CD14-positive monocyte (primary cell): ENCODE data around the gene EPAS1. TPM values are rescaled to one million over a fixed set of nuclear protein-coding genes. Genes with fewer than 3 reads are reported as not detected.

Experiments used
- DNase-seq, 3 donors: peaks; one replicate each; pipeline ENCODE4 v3.0.0-alpha.2; 2011 to 2022
- H2AFZ ChIP-seq: 2 replicates; pipeline ENCODE4 v1.6.0; 2012; ENCODE audit warnings: mild to moderate bottlenecking, low read depth, low read length, inconsistent platforms; ENCODE audit not compliant: insufficient read depth, poor library complexity, severe bottlenecking
- H3K27ac ChIP-seq, 2 donors: 1 replicate in 1 of 2; 2 replicates in 1 of 2; pipeline ENCODE4 v1.5.1; 2012 to 2013; ENCODE audit warnings: low read length in 2 of 2, control low read depth in 1 of 2, inconsistent platforms in 1 of 2, low read depth in 1 of 2, mild to moderate bottlenecking in 1 of 2
- H3K27me3 ChIP-seq, 2 donors: one replicate each; pipeline versions ENCODE4 v1.6.0 to v1.6.1; 2011 to 2013; ENCODE audit warnings: low read length in 2 of 2; ENCODE audit not compliant: control insufficient read depth in 2 of 2, insufficient read depth in 2 of 2
- H3K36me3 ChIP-seq, 2 donors: replicated peaks in 1 of 2; 1 replicate in 1 of 2; 2 replicates in 1 of 2; pipeline versions ENCODE4 v1.5.1 to v1.6.1; 2012 to 2013; ENCODE audit warnings: low read length in 2 of 2, control low read depth in 1 of 2, inconsistent platforms in 1 of 2, mild to moderate bottlenecking in 1 of 2; ENCODE audit not compliant: insufficient read depth in 2 of 2, control insufficient read depth in 1 of 2
- H3K4me1 ChIP-seq, 2 donors: 1 replicate in 1 of 2; 2 replicates in 1 of 2; pipeline versions ENCODE4 v1.5.1 to v1.6.1; 2012 to 2013; ENCODE audit warnings: low read length in 2 of 2, control low read depth in 1 of 2, inconsistent platforms in 1 of 2, mild to moderate bottlenecking in 1 of 2, moderate library complexity in 1 of 2; ENCODE audit not compliant: insufficient read depth in 2 of 2, control insufficient read depth in 1 of 2
- H3K4me2 ChIP-seq: replicated peaks from 2 replicates; pipeline ENCODE3; 2012; ENCODE audit warnings: low read length, moderate library complexity, mild to moderate bottlenecking; ENCODE audit not compliant: poor library complexity, severe bottlenecking; ENCODE audit errors: extremely low read depth
- H3K4me3 ChIP-seq, 3 experiments: fragments of 200-600 bp in 1 of 3; sonication (generic) in 1 of 3; replicated peaks in 1 of 3; 1 replicate in 2 of 3; 2 replicates in 1 of 3; pipeline ENCODE4 v1.5.1; 2011 to 2013; ENCODE audit warnings: low read length in 3 of 3, mild to moderate bottlenecking in 3 of 3, control low read depth in 2 of 3, low read depth in 2 of 3, inconsistent platforms in 1 of 3, moderate library complexity in 1 of 3
- H3K79me2 ChIP-seq: 2 replicates; pipeline ENCODE4 v1.6.0; 2012; ENCODE audit warnings: mild to moderate bottlenecking, control low read depth, inconsistent platforms, low read length, moderate library complexity; ENCODE audit not compliant: insufficient read depth
- H3K9ac ChIP-seq: 2 replicates; pipeline ENCODE4 v1.6.0; 2017; ENCODE audit warnings: low read length, mild to moderate bottlenecking; ENCODE audit not compliant: insufficient read depth, poor library complexity, severe bottlenecking
- H3K9me3 ChIP-seq, 2 donors: replicated peaks in 1 of 2; 1 replicate in 1 of 2; 2 replicates in 1 of 2; pipeline versions ENCODE4 v1.5.1 to v1.6.1; 2012 to 2013; ENCODE audit warnings: low read length in 2 of 2, control low read depth in 1 of 2; ENCODE audit not compliant: control insufficient read depth in 1 of 2, insufficient read depth in 1 of 2
- H4K20me1 ChIP-seq: 2 replicates; pipeline ENCODE4 v1.6.0; 2012; ENCODE audit warnings: mild to moderate bottlenecking, low read length, control low read depth, moderate library complexity; ENCODE audit not compliant: insufficient read depth
- H3K27ac Mint-ChIP-seq, 7 donors: one replicate each; pipeline ENCODE4 v1.8.0; 2020; ENCODE audit warnings: mild to moderate bottlenecking in 7 of 7, mixed read lengths in 7 of 7, moderate library complexity in 6 of 7, inconsistent platforms in 2 of 7
- H3K27me3 Mint-ChIP-seq, 3 donors: one replicate each; pipeline ENCODE4 v1.8.0; 2021 to 2022; ENCODE audit warnings: low read depth in 3 of 3, mild to moderate bottlenecking in 3 of 3, mixed read lengths in 3 of 3, moderate library complexity in 3 of 3, inconsistent platforms in 1 of 3
- H3K36me3 Mint-ChIP-seq, 2 donors: one replicate each; pipeline ENCODE4 v1.8.0; 2020; ENCODE audit warnings: mixed read lengths in 2 of 2, inconsistent platforms in 1 of 2, mild to moderate bottlenecking in 1 of 2
- H3K4me1 Mint-ChIP-seq: one replicate; pipeline ENCODE4 v1.8.0; 2020; ENCODE audit warnings: mild to moderate bottlenecking, mixed read lengths
- H3K4me3 Mint-ChIP-seq, 2 donors: one replicate each; pipeline ENCODE4 v1.8.0; 2020; ENCODE audit warnings: mild to moderate bottlenecking in 2 of 2, mixed read lengths in 2 of 2, moderate library complexity in 1 of 2
- H3K9me3 Mint-ChIP-seq, 7 donors: one replicate each; pipeline ENCODE4 v1.8.0; 2020 to 2022; ENCODE audit warnings: mixed read lengths in 7 of 7, mild to moderate bottlenecking in 6 of 7, moderate library complexity in 6 of 7, inconsistent platforms in 2 of 7
- WGBS: methylation state at CpG from one replicate; pipeline ENCODE4 v1.1.5; 2013; ENCODE audit warnings: missing lambda C conversion rate; ENCODE audit not compliant: insufficient coverage; 5-methylcytosine and 5-hydroxymethylcytosine counted together
- intact Hi-C, 2 donors: fragments of 100-400 bp; cut with micrococcal nuclease; formaldehyde crosslinking; loops; one replicate each; pipeline versions ENCODE4 v1.15.0 to v1.15.1; 2023
- polyA plus RNA-seq, 3 donors: library from polyadenylated mRNA; depleted of rRNA in 1 of 3; unstranded in 2 of 3; stranded (reverse) in 1 of 3; fragments of 300-500 nt in 2 of 3; fragments of >200 nt in 1 of 3; fragmentation: Illumina TruSeq in 2 of 3; gene quantifications; 1 replicate in 2 of 3; 2 replicates in 1 of 3; pipeline ENCODE4 v1.2.3, GENCODE V29; 2012 to 2021
- TF ChIP-seq, protein P1 (sequence below): fragments of 200-600 bp; IDR thresholded peaks from one replicate; pipeline ENCODE4 v1.8.0; 2022; ENCODE audit warnings: antibody characterized with exemption, mild to moderate bottlenecking

Gene EPAS1
- polyA plus RNA-seq, 3 donors, result 0.11 to 1.0 (median 0.88) TPM

DNA sequence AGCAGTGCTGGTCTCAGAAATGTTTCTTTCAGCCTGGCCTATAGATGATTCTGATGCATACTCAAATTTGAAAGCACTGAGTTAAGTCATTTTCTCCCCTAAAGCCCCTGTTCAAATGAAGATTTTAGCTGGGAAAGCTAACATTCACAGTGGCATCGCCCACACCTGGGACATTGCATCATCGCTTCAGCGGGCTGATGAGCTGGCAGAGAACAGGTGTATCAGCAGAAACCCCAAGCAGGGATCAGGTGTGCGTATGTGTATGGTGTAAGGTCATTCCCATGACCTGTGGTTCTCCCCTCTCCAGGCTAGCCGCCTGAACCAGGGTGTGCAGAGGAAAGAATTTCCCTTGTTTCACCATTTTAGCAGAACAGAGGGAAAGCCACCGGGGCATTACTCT is 56.3 kb downstream of the EPAS1 start:
- no peak overlapping the region for H3K4me2 ChIP-seq
- 94% methylated on average over 5 of the region's 6 CpGs for WGBS
- TF ChIP-seq, protein P1, sequence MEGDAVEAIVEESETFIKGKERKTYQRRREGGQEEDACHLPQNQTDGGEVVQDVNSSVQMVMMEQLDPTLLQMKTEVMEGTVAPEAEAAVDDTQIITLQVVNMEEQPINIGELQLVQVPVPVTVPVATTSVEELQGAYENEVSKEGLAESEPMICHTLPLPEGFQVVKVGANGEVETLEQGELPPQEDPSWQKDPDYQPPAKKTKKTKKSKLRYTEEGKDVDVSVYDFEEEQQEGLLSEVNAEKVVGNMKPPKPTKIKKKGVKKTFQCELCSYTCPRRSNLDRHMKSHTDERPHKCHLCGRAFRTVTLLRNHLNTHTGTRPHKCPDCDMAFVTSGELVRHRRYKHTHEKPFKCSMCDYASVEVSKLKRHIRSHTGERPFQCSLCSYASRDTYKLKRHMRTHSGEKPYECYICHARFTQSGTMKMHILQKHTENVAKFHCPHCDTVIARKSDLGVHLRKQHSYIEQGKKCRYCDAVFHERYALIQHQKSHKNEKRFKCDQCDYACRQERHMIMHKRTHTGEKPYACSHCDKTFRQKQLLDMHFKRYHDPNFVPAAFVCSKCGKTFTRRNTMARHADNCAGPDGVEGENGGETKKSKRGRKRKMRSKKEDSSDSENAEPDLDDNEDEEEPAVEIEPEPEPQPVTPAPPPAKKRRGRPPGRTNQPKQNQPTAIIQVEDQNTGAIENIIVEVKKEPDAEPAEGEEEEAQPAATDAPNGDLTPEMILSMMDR, result no peak
- intact Hi-C loops, result no loop called here
- no peak for DNase-seq
- H4K20me1 ChIP-seq, result no peaks in the 10 kb centered on the region
- Mint-ChIP-seq H3K4me3 (no peak overlapping the region), H3K36me3 (peaks cover 0 to 1% of the 10 kb centered on the region in 2 donors), H3K9me3 (no peaks in the 10 kb centered on the region), H3K27ac (no peak overlapping the region), H3K4me1 (peaks cover 38% of the 10 kb centered on the region), H3K27me3 (peaks cover 2 to 8% (median 3%) of the 10 kb centered on the region in 3 donors)
- no peak overlapping the region for H3K4me3 ChIP-seq
- H3K79me2 ChIP-seq, result no peaks in the 10 kb centered on the region
- no peak overlapping the region for H2AFZ ChIP-seq
- no peak overlapping the region for H3K27ac ChIP-seq
- no peaks in the 10 kb centered on the region for H3K36me3 ChIP-seq
- no peaks in the 10 kb centered on the region for H3K27me3 ChIP-seq
- no peaks in the 10 kb centered on the region for H3K9me3 ChIP-seq
- H3K4me1 ChIP-seq, result peaks cover 26 to 27% of the 10 kb centered on the region in 2 donors
- H3K9ac ChIP-seq, result no peak overlapping the region

DNA sequence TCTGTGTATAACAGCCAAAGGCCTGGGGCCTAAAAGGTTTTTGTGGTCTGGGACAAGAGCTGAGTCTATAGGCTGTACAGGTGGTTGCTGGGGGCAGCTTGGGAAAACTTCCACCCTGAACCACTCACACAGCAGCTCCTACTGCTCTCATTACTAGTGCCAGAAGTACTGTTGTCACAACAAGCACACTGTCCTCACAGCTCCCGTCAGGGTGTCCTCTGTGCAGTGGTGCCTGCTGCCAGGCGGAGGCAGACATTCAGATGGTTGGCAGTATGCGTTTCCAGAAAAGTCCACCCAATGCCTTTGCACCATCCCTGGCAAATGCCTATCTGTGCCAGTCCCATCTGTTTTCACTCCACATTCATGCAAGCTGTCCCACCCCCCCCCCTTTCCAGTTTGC is 58.5 kb downstream of the EPAS1 start:
- Mint-ChIP-seq H3K27ac (no peak overlapping the region), H3K27me3 (peaks cover 2 to 3% (median 2%) of the 10 kb centered on the region in 3 donors), H3K9me3 (no peaks in the 10 kb centered on the region), H3K4me3 (no peak overlapping the region), H3K36me3 (peaks cover 0 to 1% of the 10 kb centered on the region in 2 donors), H3K4me1 (peaks cover 32% of the 10 kb centered on the region)
- H3K9me3 ChIP-seq, result no peaks in the 10 kb centered on the region
- H3K27ac ChIP-seq, result no peak overlapping the region
- intact Hi-C loops, result no loop called here
- no peak overlapping the region for H3K4me2 ChIP-seq
- H3K27me3 ChIP-seq, result no peaks in the 10 kb centered on the region
- peaks cover 19 to 20% of the 10 kb centered on the region in 2 donors for H3K4me1 ChIP-seq
- TF ChIP-seq, protein P1, result no peak
- H3K9ac ChIP-seq, result no peak overlapping the region
- no peaks in the 10 kb centered on the region for H3K36me3 ChIP-seq
- H4K20me1 ChIP-seq, result no peaks in the 10 kb centered on the region
- no peak for DNase-seq
- 100% methylated on average over 3 of the region's 3 CpGs for WGBS
- no peak overlapping the region for H3K4me3 ChIP-seq
- no peaks in the 10 kb centered on the region for H3K79me2 ChIP-seq
- H2AFZ ChIP-seq, result no peak overlapping the region
